CD4-positive, alpha-beta T cell (primary cell): Measurements from ENCODE around the gene ABCD3. TPM values are rescaled to one million over a fixed set of nuclear protein-coding genes. Genes with fewer than 3 reads are reported as not detected.

Source experiments
- ATAC-seq: fragments of 200-7000 bp; cut with Tn5 transposase; one replicate; pipeline ENCODE4 v1.10.0; 2022; ENCODE audit warnings: mild to moderate bottlenecking; ENCODE audit not compliant: poor library complexity
- CTCF ChIA-PET: fragments of 350-600 bp; sonication (Branson Sonifier 250); formaldehyde crosslinking; loops from one replicate; lab custom pipeline; 2021; ENCODE audit warnings: antibody characterized with exemption, inconsistent platforms; lab: Charles Lee
- POLR2A ChIA-PET: fragments of 350-600 bp; sonication (Branson Sonifier 250); formaldehyde crosslinking; loops from one replicate; lab custom pipeline; 2021; ENCODE audit warnings: antibody characterized with exemption, inconsistent platforms; lab: Charles Lee
- DNase-seq, 14 experiments: peaks; one replicate each; pipeline ENCODE4 v3.0.0-alpha.2; 2013 to 2020; ENCODE audit warnings: mixed read lengths in 2 of 14
- H3K27ac ChIP-seq, 2 donors: one replicate each; pipeline versions ENCODE4 v1.5.1 to v1.7.0; 2013; ENCODE audit warnings: low read length in 2 of 2, low read depth in 1 of 2, mild to moderate bottlenecking in 1 of 2
- H3K27me3 ChIP-seq, 2 experiments: 1 replicate in 1 of 2; 2 replicates in 1 of 2; pipeline versions ENCODE4 v1.6.1 to v1.7.0; 2013; ENCODE audit warnings: low read length in 2 of 2, control low read depth in 1 of 2, mild to moderate bottlenecking in 1 of 2, moderate library complexity in 1 of 2; ENCODE audit not compliant: insufficient read depth in 2 of 2, control insufficient read depth in 1 of 2
- H3K36me3 ChIP-seq: one replicate; pipeline ENCODE4 v1.6.1; 2013; ENCODE audit warnings: low read length, control low read depth; ENCODE audit not compliant: insufficient read depth
- H3K4me1 ChIP-seq: one replicate; pipeline ENCODE4 v1.6.1; 2013; ENCODE audit warnings: low read length, control low read depth; ENCODE audit not compliant: insufficient read depth
- H3K4me3 ChIP-seq: one replicate; pipeline ENCODE4 v1.5.1; 2013; ENCODE audit warnings: mild to moderate bottlenecking, low read length, moderate library complexity
- H3K9me3 ChIP-seq, 2 experiments: 1 replicate in 1 of 2; 2 replicates in 1 of 2; pipeline versions ENCODE4 v1.6.1 to v1.7.0; 2013; ENCODE audit warnings: low read length in 2 of 2, mild to moderate bottlenecking in 2 of 2, control low read depth in 1 of 2, moderate library complexity in 1 of 2; ENCODE audit not compliant: control insufficient read depth in 1 of 2, insufficient read depth in 1 of 2
- H3K27ac Mint-ChIP-seq: one replicate; pipeline ENCODE4 v1.8.0; 2020; ENCODE audit warnings: mixed read lengths
- H3K27me3 Mint-ChIP-seq: one replicate; pipeline ENCODE4 v1.8.0; 2021; ENCODE audit warnings: mixed read lengths
- H3K36me3 Mint-ChIP-seq: one replicate; pipeline ENCODE4 v1.8.0; 2021; ENCODE audit warnings: low read depth, mixed read lengths
- H3K4me1 Mint-ChIP-seq: one replicate; pipeline ENCODE4 v1.8.0; 2021; ENCODE audit warnings: low read depth, mixed read lengths
- H3K4me3 Mint-ChIP-seq: one replicate; pipeline ENCODE4 v1.8.0; 2020; ENCODE audit warnings: mild to moderate bottlenecking, mixed read lengths
- H3K9me3 Mint-ChIP-seq: one replicate; pipeline ENCODE4 v1.8.0; 2020; ENCODE audit warnings: mixed read lengths
- intact Hi-C, 2 experiments: fragments of 100-400 bp; cut with DNase I in 1 of 2; cut with micrococcal nuclease in 1 of 2; formaldehyde crosslinking; loops; one replicate each; pipeline versions ENCODE4 v1.15.1 to v1.9.0; 2023 to 2025; cut with DNase I, micrococcal nuclease
- total RNA-seq, 174 experiments: library from RNA in 2 of 174; stranded (reverse) in 2 of 174; gene quantifications; one replicate each; pipeline ENCODE4 v1.2.3 and lab custom pipeline; 2021 to 2026
- TF ChIP-seq, protein P1 (sequence below): fragments of 200-600 bp; IDR thresholded peaks from one replicate; pipeline ENCODE4 v1.8.0; 2022; ENCODE audit warnings: antibody characterized with exemption, mild to moderate bottlenecking

The ABCD3 gene
- total RNA-seq, 2 experiments from 2014 or later: 13.0 to 13.5 TPM

DNA sequence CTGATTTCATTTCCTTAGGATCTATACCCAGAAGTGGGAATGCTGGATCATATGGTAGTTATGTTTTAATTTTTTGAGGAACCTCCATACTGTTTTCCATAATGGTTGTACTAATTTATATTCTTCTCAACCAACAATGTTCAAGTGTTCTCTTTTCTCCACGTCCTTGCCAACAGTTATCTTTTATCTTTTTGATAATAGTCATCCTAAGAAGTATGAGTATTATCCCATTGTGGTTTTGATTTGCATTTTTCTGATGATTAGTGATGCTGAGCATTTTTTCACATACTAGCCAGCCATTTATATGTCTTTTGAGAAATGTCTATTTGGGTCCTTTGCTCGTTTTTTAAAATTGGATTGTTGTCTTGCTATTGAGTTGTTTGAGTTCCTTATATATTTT is 38.5 kb downstream of the ABCD3 start:
- H3K4me3 Mint-ChIP-seq: no peak overlapping the region
- no peak overlapping the region for H3K4me3 ChIP-seq
- H3K27me3 Mint-ChIP-seq: no peaks in the 10 kb centered on the region
- DNase-seq (no peak), ATAC-seq (no peak)
- intact Hi-C loops: no loop called here
- H3K9me3 ChIP-seq: peaks cover 4 to 9% of the 10 kb centered on the region in 2 experiments
- H3K9me3 Mint-ChIP-seq: peaks cover 1% of the 10 kb centered on the region
- H3K36me3 ChIP-seq: peaks cover 15% of the 10 kb centered on the region
- H3K4me1 Mint-ChIP-seq: peaks cover 4% of the 10 kb centered on the region
- no peak overlapping the region for H3K27ac Mint-ChIP-seq
- ChIA-PET CTCF (interaction anchor here (0.7 kb wide), 1 partner anchor 228 kb away, joined by 3 read pairs; no protein-coding TSS in a partner anchor), POLR2A (no interaction called here)
- peaks cover 63% of the 10 kb centered on the region for H3K36me3 Mint-ChIP-seq
- no peak overlapping the region for H3K27ac ChIP-seq
- H3K4me1 ChIP-seq: no peaks in the 10 kb centered on the region
- TF ChIP-seq, protein P1, sequence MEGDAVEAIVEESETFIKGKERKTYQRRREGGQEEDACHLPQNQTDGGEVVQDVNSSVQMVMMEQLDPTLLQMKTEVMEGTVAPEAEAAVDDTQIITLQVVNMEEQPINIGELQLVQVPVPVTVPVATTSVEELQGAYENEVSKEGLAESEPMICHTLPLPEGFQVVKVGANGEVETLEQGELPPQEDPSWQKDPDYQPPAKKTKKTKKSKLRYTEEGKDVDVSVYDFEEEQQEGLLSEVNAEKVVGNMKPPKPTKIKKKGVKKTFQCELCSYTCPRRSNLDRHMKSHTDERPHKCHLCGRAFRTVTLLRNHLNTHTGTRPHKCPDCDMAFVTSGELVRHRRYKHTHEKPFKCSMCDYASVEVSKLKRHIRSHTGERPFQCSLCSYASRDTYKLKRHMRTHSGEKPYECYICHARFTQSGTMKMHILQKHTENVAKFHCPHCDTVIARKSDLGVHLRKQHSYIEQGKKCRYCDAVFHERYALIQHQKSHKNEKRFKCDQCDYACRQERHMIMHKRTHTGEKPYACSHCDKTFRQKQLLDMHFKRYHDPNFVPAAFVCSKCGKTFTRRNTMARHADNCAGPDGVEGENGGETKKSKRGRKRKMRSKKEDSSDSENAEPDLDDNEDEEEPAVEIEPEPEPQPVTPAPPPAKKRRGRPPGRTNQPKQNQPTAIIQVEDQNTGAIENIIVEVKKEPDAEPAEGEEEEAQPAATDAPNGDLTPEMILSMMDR: no peak
- H3K27me3 ChIP-seq: no peaks in the 10 kb centered on the region

- Mint-ChIP-seq H3K27ac (no peak overlapping the region), H3K9me3 (no peaks in the 10 kb centered on the region), H3K27me3 (no peaks in the 10 kb centered on the region), H3K4me1 (peaks cover 10% of the 10 kb centered on the region), H3K4me3 (no peak overlapping the region), H3K36me3 (peaks cover 77% of the 10 kb centered on the region)
- intact Hi-C loops: loop anchor here (1.0 to 5.0 kb wide), 3 partner anchors 400 to 423 kb away; no protein-coding TSS in a partner anchor
- no peak overlapping the region for H3K27ac ChIP-seq
- POLR2A ChIA-PET: no interaction called here
- H3K4me3 ChIP-seq: no peak overlapping the region
- CTCF ChIA-PET: no interaction called here
- H3K9me3 ChIP-seq: no peaks in the 10 kb centered on the region
- peaks cover 26% of the 10 kb centered on the region for H3K36me3 ChIP-seq
- TF ChIP-seq, protein P1: no peak
- ATAC-seq (no peak), DNase-seq (no peak)
- no peaks in the 10 kb centered on the region for H3K4me1 ChIP-seq
- H3K27me3 ChIP-seq: no peaks in the 10 kb centered on the region
Observed at GRCh38 chr1:94462606-94463005, 44.4 kb downstream of the ABCD3 start.

GRCh38 chr1:94463056-94463764 is 45.0 kb downstream of the ABCD3 start:
- Mint-ChIP-seq H3K4me3 (no peak overlapping the region), H3K36me3 (peaks cover 76% of the 10 kb centered on the region), H3K27me3 (no peaks in the 10 kb centered on the region), H3K27ac (no peak overlapping the region), H3K9me3 (no peaks in the 10 kb centered on the region), H3K4me1 (peaks cover 10% of the 10 kb centered on the region)
- H3K4me3 ChIP-seq: no peak overlapping the region
- H3K27ac ChIP-seq: no peak overlapping the region
- peaks cover 24% of the 10 kb centered on the region for H3K36me3 ChIP-seq
- intact Hi-C loops: loop anchor here (1.0 to 5.0 kb wide), 3 partner anchors 400 to 424 kb away; no protein-coding TSS in a partner anchor
- DNase-seq: no peak
- no peaks in the 10 kb centered on the region for H3K4me1 ChIP-seq
- no peaks in the 10 kb centered on the region for H3K27me3 ChIP-seq
- CTCF ChIA-PET: interaction anchor here (1.1 to 1.6 kb wide), 4 partner anchors 18 to 834 kb away, joined by 3 to 4 read pairs (median 4); no protein-coding TSS in a partner anchor
- H3K9me3 ChIP-seq: no peaks in the 10 kb centered on the region
- POLR2A ChIA-PET: no interaction called here
- ATAC-seq: no peak
- TF ChIP-seq, protein P1: no peak
